ENCODE measurements around the gene FAM83G.

GRCh38 chr17:18953231-18953728 is 51.3 kb downstream of the FAM83G start:
- TF ChIP-seq CTCF (conservative IDR thresholded peaks at IDR 0.05 in 1 of 2, IDR thresholded peaks at IDR 0.05 in 1 of 2; ENCODE audit: low read depth in 1 of 2, low read length in 2 of 2) (no peak), EZH2 (IDR thresholded peaks at IDR 0.05; ENCODE audit: low read length, missing control alignments) (no peak)

Data from fibroblast of lung (primary cell).